K562 (cell line): Measurements from ENCODE around the gene NDUFA5. TPM values are rescaled to one million over a fixed set of nuclear protein-coding genes. Genes with fewer than 3 reads are reported as not detected.

Experiments
- ARID1B ChIP-seq: fragments of 450-650 bp; IDR thresholded peaks from 2 replicates; pipeline ENCODE4 v1.6.1; 2016; ENCODE audit warnings: antibody characterized with exemption, mild to moderate bottlenecking, inconsistent platforms
- ERF ChIP-seq: fragments of 450-650 bp; formaldehyde crosslinking; IDR thresholded peaks from 2 replicates; pipeline ENCODE4 v1.4.0; 2020; ENCODE audit warnings: mild to moderate bottlenecking, mixed read lengths
- FOS ChIP-seq: IDR thresholded peaks from 3 replicates; pipeline ENCODE4 v1.6.1; 2011; ENCODE audit not compliant: insufficient read length; ENCODE audit errors: extremely low read depth
- NCOR1 ChIP-seq: fragments of 450-650 bp; IDR thresholded peaks from 2 replicates; pipeline ENCODE4 v1.6.1; 2016; ENCODE audit warnings: mild to moderate bottlenecking, moderate library complexity
- POLR2B ChIP-seq: fragments of 450-650 bp; IDR thresholded peaks from 2 replicates; pipeline ENCODE4 v1.6.1; 2018; ENCODE audit warnings: low read depth; ENCODE audit not compliant: partially characterized antibody
- RBM34 ChIP-seq: fragments of 200-400 bp; formaldehyde crosslinking; IDR thresholded peaks from 2 replicates; pipeline ENCODE4 v1.6.1; 2018; ENCODE audit warnings: low read length, borderline replicate concordance; ENCODE audit not compliant: insufficient read depth
- TFAP4 ChIP-seq: sonication (generic); formaldehyde crosslinking; IDR thresholded peaks from 2 replicates; pipeline ENCODE4 v1.8.0; 2022; ENCODE audit warnings: missing genetic modification reagents, mild to moderate bottlenecking, moderate library complexity, borderline replicate concordance
- USF2 ChIP-seq: sonication (generic); formaldehyde crosslinking; IDR thresholded peaks from 2 replicates; pipeline ENCODE4 v1.5.0; 2020; ENCODE audit warnings: missing genetic modification reagents
- XRCC5 ChIP-seq: fragments of 200-400 bp; formaldehyde crosslinking; IDR thresholded peaks from 2 replicates; pipeline ENCODE4 v1.6.1; 2017; ENCODE audit warnings: low read depth, mild to moderate bottlenecking, low read length
- YY1 ChIP-seq, 3 experiments: IDR thresholded peaks; 2 replicates each; pipeline ENCODE4 v1.6.1; 2011; ENCODE audit warnings: low read length in 2 of 3, mild to moderate bottlenecking in 2 of 3, moderate library complexity in 2 of 3, borderline replicate concordance in 1 of 3, control low read depth in 1 of 3, low read depth in 1 of 3; ENCODE audit not compliant: insufficient read depth in 3 of 3, insufficient replicate concordance in 2 of 3, control insufficient read depth in 1 of 3, insufficient read length in 1 of 3; ENCODE audit errors: extremely low read depth in 1 of 3
- ZBTB1 ChIP-seq: sonication (generic); formaldehyde crosslinking; IDR thresholded peaks from 2 replicates; pipeline ENCODE4 v1.8.1; 2023; ENCODE audit warnings: missing genetic modification reagents, low read depth, mild to moderate bottlenecking, borderline replicate concordance
- ZNF274 ChIP-seq: IDR thresholded peaks from 2 replicates; pipeline ENCODE4 v1.6.1; 2011; ENCODE audit warnings: low read depth, mild to moderate bottlenecking, low read length, moderate library complexity, borderline replicate concordance
- ZNF407 ChIP-seq: fragments of 450-650 bp; IDR thresholded peaks from 2 replicates; pipeline ENCODE4 v1.6.1; 2016; ENCODE audit warnings: low read depth
- polyA plus RNA-seq, 8 experiments: library from polyadenylated mRNA; depleted of rRNA in 4 of 8; stranded (reverse) in 5 of 8; unstranded in 3 of 8; fragments of >200 nt; fragmentation: Nextera tagmentation in 2 of 8; fragmentation: Illumina TruSeq in 1 of 8; extraction: Ambion mirVana in 2 of 8; extraction: Trizol in 1 of 8; gene quantifications; 2 replicates each; pipeline versions ENCODE4 v1.2.1 to v1.2.3, GENCODE V29; 2011 to 2014; ENCODE audit warnings: inconsistent platforms in 1 of 8, missing spikeins in 1 of 8
- total RNA-seq, 7 experiments: library from RNA; depleted of rRNA in 6 of 7; stranded (reverse); fragments of >200 nt in 6 of 7; fragmentation: Illumina TruSeq in 2 of 7; extraction: Trizol in 2 of 7; gene quantifications; 2 replicates each; pipeline versions ENCODE4 v1.2.1 to v1.2.3, GENCODE V29; 2011 to 2021; ENCODE audit warnings: low replicate concordance in 1 of 7
- TF ChIP-seq, protein P1 (sequence below): sonication (generic); formaldehyde crosslinking; IDR thresholded peaks from 2 replicates; pipeline ENCODE4 v1.8.0; 2022; ENCODE audit warnings: missing genetic modification reagents, mild to moderate bottlenecking, borderline replicate concordance

NDUFA5 gene
- total and polyA plus RNA-seq, 9 of the 15 experiments (the other 6 are each of a cell fraction or from before 2014, with no cell fraction given): 155 to 677 (median 269) TPM

DNA sequence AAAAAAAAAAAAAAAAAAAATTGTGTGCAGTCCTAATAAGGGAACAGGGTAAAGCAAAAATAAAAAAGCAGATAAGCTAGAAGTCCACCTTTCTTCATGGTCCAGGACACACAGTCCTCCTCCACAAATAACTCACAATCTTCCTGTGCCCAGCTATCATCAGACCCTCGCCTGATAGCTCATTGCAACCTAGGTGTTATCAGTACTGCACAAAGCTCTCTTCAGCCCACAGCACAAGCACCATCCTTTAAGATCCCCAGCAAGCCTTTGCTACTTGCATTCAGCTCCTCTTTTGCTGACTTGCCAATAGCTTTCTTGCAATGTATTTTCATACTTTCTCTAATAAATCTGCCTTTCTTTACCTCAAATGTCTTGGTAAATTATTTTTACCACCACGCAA is 5.0 kb downstream of the NDUFA5 start (continued):
- TF ChIP-seq USF2: no peak
- TF ChIP-seq ZNF407: no peak
- TF ChIP-seq RBM34: no peak
- no peak for TF ChIP-seq XRCC5
- TF ChIP-seq ERF (CRISPR knock-in tag): no peak
- no peak for TF ChIP-seq ZBTB1 (CRISPR knock-in tag)
- no peak for TF ChIP-seq POLR2B
- no peak for TF ChIP-seq ZNF274
- peak; percentile 93 for TF ChIP-seq ARID1B
- TF ChIP-seq TFAP4 (CRISPR knock-in tag): no peak
- no peak for TF ChIP-seq FOS
- TF ChIP-seq YY1 (IDR thresholded peaks at IDR 0.05; ENCODE audit: borderline replicate concordance in 1 of 3, control insufficient read depth in 1 of 3, extremely low read depth in 1 of 3, insufficient read depth in 3 of 3, insufficient read length in 1 of 3, insufficient replicate concordance in 2 of 3, low read depth in 1 of 3, low read length in 2 of 3): no peak
- TF ChIP-seq, protein P1, sequence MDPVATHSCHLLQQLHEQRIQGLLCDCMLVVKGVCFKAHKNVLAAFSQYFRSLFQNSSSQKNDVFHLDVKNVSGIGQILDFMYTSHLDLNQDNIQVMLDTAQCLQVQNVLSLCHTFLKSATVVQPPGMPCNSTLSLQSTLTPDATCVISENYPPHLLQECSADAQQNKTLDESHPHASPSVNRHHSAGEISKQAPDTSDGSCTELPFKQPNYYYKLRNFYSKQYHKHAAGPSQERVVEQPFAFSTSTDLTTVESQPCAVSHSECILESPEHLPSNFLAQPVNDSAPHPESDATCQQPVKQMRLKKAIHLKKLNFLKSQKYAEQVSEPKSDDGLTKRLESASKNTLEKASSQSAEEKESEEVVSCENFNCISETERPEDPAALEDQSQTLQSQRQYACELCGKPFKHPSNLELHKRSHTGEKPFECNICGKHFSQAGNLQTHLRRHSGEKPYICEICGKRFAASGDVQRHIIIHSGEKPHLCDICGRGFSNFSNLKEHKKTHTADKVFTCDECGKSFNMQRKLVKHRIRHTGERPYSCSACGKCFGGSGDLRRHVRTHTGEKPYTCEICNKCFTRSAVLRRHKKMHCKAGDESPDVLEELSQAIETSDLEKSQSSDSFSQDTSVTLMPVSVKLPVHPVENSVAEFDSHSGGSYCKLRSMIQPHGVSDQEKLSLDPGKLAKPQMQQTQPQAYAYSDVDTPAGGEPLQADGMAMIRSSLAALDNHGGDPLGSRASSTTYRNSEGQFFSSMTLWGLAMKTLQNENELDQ: no peak
- TF ChIP-seq NCOR1: peak; percentile 89
